Mammary microvascular endothelial cell (primary cell): ENCODE results near the gene CR1L. TPM values are rescaled to one million over a fixed set of nuclear protein-coding genes. Genes with fewer than 3 reads are reported as not detected.

Source experiments
- total RNA-seq: library from RNA; depleted of rRNA; stranded (reverse); fragments of >200 nt; gene quantifications from 2 replicates; pipeline ENCODE4 v1.2.3, GENCODE V29; 2015

CR1L gene
- 1.00 TPM in 1 of 2 replicates, not detected in the other for total RNA-seq

GRCh38 chr1:207644852-207645634 lies at the start of gene CR1L:
Gene CR1L, plus strand, starts transcription at chr1:207645133. Its CDS starts 101 bp downstream, at chr1:207645234.

DNA sequence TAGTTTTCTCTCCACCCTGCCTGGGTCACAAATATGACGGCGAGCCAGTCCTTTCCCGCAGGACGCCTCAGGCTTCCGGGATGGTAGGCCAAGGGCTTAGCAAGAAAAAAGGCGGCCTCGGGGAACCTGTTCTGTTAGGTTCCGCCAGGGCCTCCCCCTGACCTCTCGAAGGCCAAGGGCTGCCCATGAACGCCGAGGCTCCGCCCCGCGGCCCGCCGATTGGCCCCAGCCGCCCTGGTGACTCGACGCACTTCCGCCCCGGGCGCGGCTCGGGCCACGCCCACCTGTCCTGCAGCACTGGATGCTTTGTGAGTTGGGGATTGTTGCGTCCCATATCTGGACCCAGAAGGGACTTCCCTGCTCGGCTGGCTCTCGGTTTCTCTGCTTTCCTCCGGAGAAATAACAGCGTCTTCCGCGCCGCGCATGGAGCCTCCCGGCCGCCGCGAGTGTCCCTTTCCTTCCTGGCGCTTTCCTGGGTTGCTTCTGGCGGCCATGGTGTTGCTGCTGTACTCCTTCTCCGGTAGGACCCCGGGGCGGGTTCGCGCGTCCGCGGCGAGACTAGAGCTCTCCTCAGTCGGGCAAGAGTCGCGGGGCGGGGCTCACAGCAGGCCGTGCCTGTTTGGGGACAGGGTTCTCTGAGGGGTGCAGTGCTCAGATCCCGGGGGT lies 107.0 kb downstream of the CR1L start, which contains the start of gene CD46:
CD46 (plus strand) TSS at position 265 of the 666 bp plus-strand sequence; CDS start at position 424, 159 bp downstream.

Other genes with a start within 250 kb of the CR1L start
- not detected in 2 replicates for gene CR2, start 190.8 kb upstream of the CR1L start, total RNA-seq
- under 0.01 TPM in 1 of 2 replicates, not detected in the other for gene CR1, start 149.0 kb upstream of the CR1L start, total RNA-seq
- gene CD46, start 106.9 kb downstream of the CR1L start, total RNA-seq: 162 and 168 TPM in 2 replicates